Astrocyte of the spinal cord (primary cell): ENCODE measurements around the gene RD3L.

Experiments
- DNase-seq: peaks from one replicate; pipeline ENCODE4 v3.0.0; 2011; ENCODE audit warnings: low read depth, low spot score
- H3K4me3 ChIP-seq: 2 replicates; pipeline ENCODE4 v1.5.1; 2011; ENCODE audit warnings: low read depth, mild to moderate bottlenecking, low read length, moderate library complexity
- CTCF ChIP-seq: IDR thresholded peaks from 2 replicates; pipeline ENCODE4 v1.5.1; 2012; ENCODE audit warnings: low read depth, mild to moderate bottlenecking, low read length, inconsistent platforms
- in situ Hi-C: cut with HindIII; loops from 2 replicates; pipeline ENCODE4 v1.10.0; 2017; ENCODE audit warnings: low sequenced_read_pairs

The RD3L gene

DNA sequence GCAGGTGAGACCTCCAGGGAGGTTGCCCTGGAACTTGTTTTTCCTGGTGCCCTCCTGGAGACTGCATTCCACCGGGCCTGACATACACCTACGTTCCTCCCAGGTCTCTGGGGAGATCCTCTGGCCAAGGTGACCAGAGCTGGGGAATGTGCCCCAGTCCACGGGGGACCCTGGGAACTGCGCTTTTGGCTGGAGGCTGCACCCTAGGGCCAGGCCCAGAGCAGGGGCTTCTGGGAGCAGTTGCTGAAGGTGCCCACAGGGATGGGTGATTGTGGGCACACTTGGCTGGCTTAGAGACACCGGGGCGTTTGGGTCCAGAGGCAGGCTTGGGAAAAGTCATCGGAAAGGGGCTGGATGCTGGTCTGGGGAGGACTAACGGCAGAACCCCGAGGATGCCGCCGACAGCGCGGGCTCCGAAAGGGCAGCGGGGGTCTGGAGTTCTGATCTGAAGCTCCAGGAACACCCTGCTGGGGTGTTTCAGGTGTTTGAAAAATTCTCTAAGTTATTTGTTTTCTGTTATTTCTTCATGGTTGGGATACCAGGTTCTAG lies 50.6 kb downstream of the RD3L start:
- in situ Hi-C loops: no loop called here
- DNase-seq: no peak
- no peak for TF ChIP-seq CTCF
- H3K4me3 ChIP-seq: no peak overlapping the region

GRCh38 chr14:103890821-103891666 lies 51.3 kb downstream of the RD3L start:
- no peak for TF ChIP-seq CTCF
- in situ Hi-C loops: no loop called here
- no peak overlapping the region for H3K4me3 ChIP-seq
- DNase-seq: no peak
